ENCODE measurements around the gene NUDCD2. TPM values are rescaled to one million over a fixed set of nuclear protein-coding genes. Genes with fewer than 3 reads are reported as not detected.

NUDCD2 gene
- total and polyA plus RNA-seq, 9 of the 15 experiments (the other 6 are each of a cell fraction or from before 2014, with no cell fraction given), result 14.6 to 76.9 (median 32.5) TPM

GRCh38 chr5:163453705-163454104 is 6.2 kb downstream of the NUDCD2 start:
- Histone ChIP-seq H3K4me3 (no peak overlapping the region), H3K4me1 (replicated peaks in 1 of 2; ENCODE audit: control insufficient read depth in 2 of 2, insufficient read depth in 2 of 2, low read length in 2 of 2) (no peaks in the 10 kb centered on the region), H3K9ac (ENCODE audit: insufficient read depth in 1 of 2, low read depth in 2 of 2, low read length in 2 of 2) (no peak overlapping the region), H3K9me3 (replicated peaks; ENCODE audit: control insufficient read depth, insufficient read depth, low read depth, low read length) (no peaks in the 10 kb centered on the region), H3K79me2 (ENCODE audit: control insufficient read depth, insufficient read depth, low read length) (peaks cover 40% of the 10 kb centered on the region), H3K27me3 (ENCODE audit: control insufficient read depth in 2 of 2, insufficient read depth in 2 of 2, low read length in 2 of 2) (no peaks in the 10 kb centered on the region), H3K27ac (ENCODE audit: extremely low read depth, low read depth, low read length) (no peak overlapping the region), H2AFZ (ENCODE audit: low read depth, low read length) (no peak overlapping the region), H3K9me1 (ENCODE audit: control insufficient read depth, insufficient read depth, low read length) (no peaks in the 10 kb centered on the region), H3K36me3 (ENCODE audit: control insufficient read depth, insufficient read depth, low read length) (peaks cover 58% of the 10 kb centered on the region), H3K4me2 (ENCODE audit: insufficient read depth, low read length) (no peak overlapping the region), H4K20me1 (replicated peaks; ENCODE audit: control insufficient read depth, insufficient read depth, low read length) (no peaks in the 10 kb centered on the region)
- BruUV-seq (replicated peaks), result no TSS peak
- DNase-seq (ENCODE audit: extremely low read depth in 1 of 4, low spot score in 3 of 4) (no peak), FAIRE-seq (no peak), ATAC-seq (no peak)
- no peak for TF ChIP-seq SRSF3 (IDR thresholded peaks at IDR 0.05; ENCODE audit: insufficient read depth, low read length)
- TF ChIP-seq KDM1A (IDR thresholded peaks at IDR 0.05), result 0 out of 4 replicates have a peak, but pooled peaks of 1 of the 2 experiments have one; percentile 8
- WGBS (ENCODE audit: insufficient coverage, low coverage, missing lambda C conversion rate), result 86% methylated on average over 1 of the region's 1 CpG
- POLR2A ChIA-PET, result interaction anchor here (1.2 to 1.9 kb wide), 2 partner anchors 10 to 15 kb away, joined by 4 to 8 read pairs; no protein-coding TSS in a partner anchor
- in situ Hi-C loops (cut with MboI) (no loop called here), intact Hi-C loops (cut with micrococcal nuclease) (no loop called here)
- CTCF ChIA-PET (ENCODE audit: low intra/inter-chr PET ratio), result no interaction called here

- intact Hi-C loops (cut with micrococcal nuclease), result no loop called here
- TF ChIP-seq, protein P1, sequence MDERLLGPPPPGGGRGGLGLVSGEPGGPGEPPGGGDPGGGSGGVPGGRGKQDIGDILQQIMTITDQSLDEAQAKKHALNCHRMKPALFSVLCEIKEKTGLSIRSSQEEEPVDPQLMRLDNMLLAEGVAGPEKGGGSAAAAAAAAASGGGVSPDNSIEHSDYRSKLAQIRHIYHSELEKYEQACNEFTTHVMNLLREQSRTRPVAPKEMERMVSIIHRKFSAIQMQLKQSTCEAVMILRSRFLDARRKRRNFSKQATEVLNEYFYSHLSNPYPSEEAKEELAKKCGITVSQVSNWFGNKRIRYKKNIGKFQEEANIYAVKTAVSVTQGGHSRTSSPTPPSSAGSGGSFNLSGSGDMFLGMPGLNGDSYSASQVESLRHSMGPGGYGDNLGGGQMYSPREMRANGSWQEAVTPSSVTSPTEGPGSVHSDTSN (CRISPR knock-in tag; IDR thresholded peaks at IDR 0.05; ENCODE audit: low read depth), result no peak
- TF ChIP-seq, protein P1 (tag; conservative IDR thresholded peaks at IDR 0.05; ENCODE audit: low read depth), result no peak
- TF ChIP-seq, protein P2, sequence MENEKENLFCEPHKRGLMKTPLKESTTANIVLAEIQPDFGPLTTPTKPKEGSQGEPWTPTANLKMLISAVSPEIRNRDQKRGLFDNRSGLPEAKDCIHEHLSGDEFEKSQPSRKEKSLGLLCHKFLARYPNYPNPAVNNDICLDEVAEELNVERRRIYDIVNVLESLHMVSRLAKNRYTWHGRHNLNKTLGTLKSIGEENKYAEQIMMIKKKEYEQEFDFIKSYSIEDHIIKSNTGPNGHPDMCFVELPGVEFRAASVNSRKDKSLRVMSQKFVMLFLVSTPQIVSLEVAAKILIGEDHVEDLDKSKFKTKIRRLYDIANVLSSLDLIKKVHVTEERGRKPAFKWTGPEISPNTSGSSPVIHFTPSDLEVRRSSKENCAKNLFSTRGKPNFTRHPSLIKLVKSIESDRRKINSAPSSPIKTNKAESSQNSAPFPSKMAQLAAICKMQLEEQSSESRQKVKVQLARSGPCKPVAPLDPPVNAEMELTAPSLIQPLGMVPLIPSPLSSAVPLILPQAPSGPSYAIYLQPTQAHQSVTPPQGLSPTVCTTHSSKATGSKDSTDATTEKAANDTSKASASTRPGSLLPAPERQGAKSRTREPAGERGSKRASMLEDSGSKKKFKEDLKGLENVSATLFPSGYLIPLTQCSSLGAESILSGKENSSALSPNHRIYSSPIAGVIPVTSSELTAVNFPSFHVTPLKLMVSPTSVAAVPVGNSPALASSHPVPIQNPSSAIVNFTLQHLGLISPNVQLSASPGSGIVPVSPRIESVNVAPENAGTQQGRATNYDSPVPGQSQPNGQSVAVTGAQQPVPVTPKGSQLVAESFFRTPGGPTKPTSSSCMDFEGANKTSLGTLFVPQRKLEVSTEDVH (IDR thresholded peaks at IDR 0.05; ENCODE audit: low read depth, partially characterized antibody), result no peak
- TF ChIP-seq ZHX1 (conservative IDR thresholded peaks at IDR 0.05; ENCODE audit: low read length) (no peak), KDM1A (IDR thresholded peaks at IDR 0.05) (no peak), ZNF551 (CRISPR knock-in tag; IDR thresholded peaks at IDR 0.05) (no peak)
Measured at GRCh38 chr5:163451489-163451888, 8.4 kb downstream of the NUDCD2 start.

More at GRCh38 chr5:163451489-163451888, 8.4 kb downstream of the NUDCD2 start:
- ATAC-seq (peak; percentile 16; the same call in 2 of the 3 replicates), DNase-seq (ENCODE audit: extremely low read depth in 1 of 4, low spot score in 3 of 4) (no peak), FAIRE-seq (no peak)
- H3K4me3 ChIP-seq, result no peak overlapping the region
- no peaks in the 10 kb centered on the region for H4K20me1 ChIP-seq (replicated peaks; ENCODE audit: control insufficient read depth, insufficient read depth, low read length)
- no peaks in the 10 kb centered on the region for H3K4me1 ChIP-seq (replicated peaks in 1 of 2; ENCODE audit: control insufficient read depth in 2 of 2, insufficient read depth in 2 of 2, low read length in 2 of 2)
- no peaks in the 10 kb centered on the region for H3K9me1 ChIP-seq (ENCODE audit: control insufficient read depth, insufficient read depth, low read length)
- ChIA-PET POLR2A (interaction anchor here (1.4 to 4.5 kb wide), 2 partner anchors 8 to 12 kb away, joined by 6 to 43 read pairs; partner anchors contain the start of genes HMMR and NUDCD2), CTCF (ENCODE audit: low intra/inter-chr PET ratio) (interaction anchor here (0.6 kb wide), 1 partner anchor 14 kb away, joined by 3 read pairs; the partner anchor contains the start of gene CCNG1)
- no peak overlapping the region for H3K9ac ChIP-seq (ENCODE audit: insufficient read depth in 1 of 2, low read depth in 2 of 2, low read length in 2 of 2)
- no peak overlapping the region for H3K27ac ChIP-seq (ENCODE audit: extremely low read depth, low read depth, low read length)
- H2AFZ ChIP-seq (ENCODE audit: low read depth, low read length), result no peak overlapping the region
- H3K27me3 ChIP-seq (ENCODE audit: control insufficient read depth in 2 of 2, insufficient read depth in 2 of 2, low read length in 2 of 2), result no peaks in the 10 kb centered on the region
- 95% methylated on average over 8 of the region's 8 CpGs for WGBS (ENCODE audit: insufficient coverage, low coverage, missing lambda C conversion rate)
- peaks cover 79% of the 10 kb centered on the region for H3K36me3 ChIP-seq (ENCODE audit: control insufficient read depth, insufficient read depth, low read length)
- BruUV-seq (replicated peaks), result no TSS peak
- H3K4me2 ChIP-seq (ENCODE audit: insufficient read depth, low read length), result no peak overlapping the region
- in situ Hi-C loops (cut with MboI), result no loop called here
- H3K9me3 ChIP-seq (replicated peaks; ENCODE audit: control insufficient read depth, insufficient read depth, low read depth, low read length), result no peaks in the 10 kb centered on the region
- H3K79me2 ChIP-seq (ENCODE audit: control insufficient read depth, insufficient read depth, low read length), result peaks cover 18% of the 10 kb centered on the region

Measured in K562 (cell line).